GM10266 (cell line): Measurements from ENCODE around the gene LTB.
A peak's percentile ranks its signal among the peaks of the same experiment; 100 is the strongest.
"Not testable (repeated sequence)": the region's sequence is repeated elsewhere in the genome, so short reads cannot be mapped to it uniquely, and the experiment has no call there.

Source experiments
- DNase-seq: peaks from one replicate; pipeline ENCODE4 v3.0.0; 2012; ENCODE audit errors: extremely low spot score
- CTCF ChIP-seq: IDR thresholded peaks from 2 replicates; pipeline ENCODE4 v1.5.1; 2012; ENCODE audit warnings: mild to moderate bottlenecking, low read depth; ENCODE audit not compliant: control insufficient read depth, insufficient read depth; ENCODE audit errors: missing control alignments

The LTB gene

GRCh38 chr6:31607317-31607716 lies 25.1 kb upstream of the LTB start:
- no peak for DNase-seq
- TF ChIP-seq CTCF, result no peak

- peak; percentile 54 for TF ChIP-seq CTCF
- peak; percentile 57 for DNase-seq
Observed at GRCh38 chr6:31597006-31597405, 14.8 kb upstream of the LTB start.

- TF ChIP-seq CTCF, result no peak
Observed at GRCh38 chr6:31592396-31592771, 10.2 kb upstream of the LTB start.

GRCh38 chr6:31590691-31591090 lies 8.5 kb upstream of the LTB start:
- DNase-seq, result not testable (repeated sequence)

More at GRCh38 chr6:31592396-31592771, 10.2 kb upstream of the LTB start:
- DNase-seq, result no peak

- no peak for TF ChIP-seq CTCF
- DNase-seq, result no peak
Observed at GRCh38 chr6:31588871-31589650, 6.8 kb upstream of the LTB start.

- no peak for TF ChIP-seq CTCF
- DNase-seq, result peak; percentile 36
Observed at GRCh38 chr6:31587791-31588777, 5.9 kb upstream of the LTB start.

GRCh38 chr6:31586599-31587281 lies 4.5 kb upstream of the LTB start:
- TF ChIP-seq CTCF, result no peak
- no peak for DNase-seq
